WTC11 (cell line): ENCODE measurements around the gene MFSD11. TPM values are rescaled to one million over a fixed set of nuclear protein-coding genes. Genes with fewer than 3 reads are reported as not detected.
"Not testable (repeated sequence)": the region's sequence is repeated elsewhere in the genome, so short reads cannot be mapped to it uniquely, and the experiment has no call there.

ENCODE experiments used
- ATAC-seq: fragments of 200-7000 bp; cut with Tn5 transposase; 2 replicates; pipeline ENCODE4 v1.10.0; 2021; ENCODE audit warnings: mild to moderate bottlenecking, moderate library complexity
- CTCF ChIA-PET: fragments of 300-600 bp; sonication (Branson Sonifier 250); formaldehyde crosslinking; loops from one replicate; lab custom pipeline; 2021; ENCODE audit warnings: antibody characterized with exemption; lab: Charles Lee
- POLR2A ChIA-PET: fragments of 350-600 bp; sonication (Branson Sonifier 250); formaldehyde crosslinking; loops from one replicate; lab custom pipeline; 2021; ENCODE audit warnings: antibody characterized with exemption; lab: Charles Lee
- DNase-seq: peaks from one replicate; pipeline ENCODE4 v3.0.0; 2021; ENCODE audit warnings: low spot score
- H3K27ac Mint-ChIP-seq: 2 replicates; pipeline ENCODE4 v1.8.0; 2021; ENCODE audit warnings: mixed read lengths
- H3K27me3 Mint-ChIP-seq: 2 replicates; pipeline ENCODE4 v1.8.0; 2021; ENCODE audit warnings: low read depth, mild to moderate bottlenecking, moderate library complexity, mixed read lengths
- H3K36me3 Mint-ChIP-seq: 2 replicates; pipeline ENCODE4 v1.8.0; 2021; ENCODE audit warnings: mixed read lengths
- H3K4me1 Mint-ChIP-seq: 2 replicates; pipeline ENCODE4 v1.8.0; 2022; ENCODE audit warnings: mixed read lengths
- H3K4me3 Mint-ChIP-seq: 2 replicates; pipeline ENCODE4 v1.8.0; 2021; ENCODE audit warnings: mild to moderate bottlenecking, moderate library complexity, mixed read lengths
- H3K9me3 Mint-ChIP-seq: 2 replicates; pipeline ENCODE4 v1.8.0; 2021; ENCODE audit warnings: mixed read lengths
- ATF1 ChIP-seq: sonication (generic); formaldehyde crosslinking; IDR thresholded peaks from 2 replicates; pipeline ENCODE4 v1.8.1; 2023; ENCODE audit warnings: mild to moderate bottlenecking, moderate library complexity, missing genetic modification reagents
- ATF2 ChIP-seq: sonication (generic); formaldehyde crosslinking; IDR thresholded peaks from 2 replicates; pipeline ENCODE4 v1.8.1; 2022; ENCODE audit warnings: low read depth, missing genetic modification reagents, borderline replicate concordance
- CBFB ChIP-seq: sonication (generic); formaldehyde crosslinking; IDR thresholded peaks from 2 replicates; pipeline ENCODE4 v1.8.1; 2022; ENCODE audit warnings: mild to moderate bottlenecking, low read depth, missing genetic modification reagents
- GRHL2 ChIP-seq: fragments of 250-450 bp; sonication (Bioruptor Pico); IDR thresholded peaks from 2 replicates; pipeline ENCODE4 v1.8.0; 2022; ENCODE audit warnings: mild to moderate bottlenecking, moderate library complexity; ENCODE audit not compliant: insufficient replicate concordance, severe bottlenecking
- HMGA2 ChIP-seq: fragments of 250-450 bp; sonication (Bioruptor Pico); IDR thresholded peaks from 2 replicates; pipeline ENCODE4 v1.4.0; 2021; ENCODE audit warnings: mild to moderate bottlenecking, moderate library complexity
- PRDM15 ChIP-seq: sonication (generic); formaldehyde crosslinking; IDR thresholded peaks from 2 replicates; pipeline ENCODE4 v1.8.0; 2022; ENCODE audit warnings: missing genetic modification reagents
- ZNF121 ChIP-seq: sonication (generic); formaldehyde crosslinking; IDR thresholded peaks from 2 replicates; pipeline ENCODE4 v1.8.0; 2023; ENCODE audit warnings: missing genetic modification reagents
- total RNA-seq: library from RNA; stranded (reverse); gene quantifications from 3 replicates; pipeline ENCODE4 v1.2.3, GENCODE V29; 2021
- TF ChIP-seq, protein P1 (sequence below): sonication (generic); formaldehyde crosslinking; IDR thresholded peaks from 2 replicates; pipeline ENCODE4 v1.8.1; 2023; ENCODE audit warnings: mild to moderate bottlenecking, missing genetic modification reagents, borderline replicate concordance
- TF ChIP-seq, protein P2 (sequence below): sonication (generic); formaldehyde crosslinking; IDR thresholded peaks from 2 replicates; pipeline ENCODE4 v1.8.1; 2023; ENCODE audit warnings: mild to moderate bottlenecking, moderate library complexity, missing genetic modification reagents

MFSD11 gene
- total RNA-seq, 1 experiment from 2014 or later = 16.6 TPM

DNA sequence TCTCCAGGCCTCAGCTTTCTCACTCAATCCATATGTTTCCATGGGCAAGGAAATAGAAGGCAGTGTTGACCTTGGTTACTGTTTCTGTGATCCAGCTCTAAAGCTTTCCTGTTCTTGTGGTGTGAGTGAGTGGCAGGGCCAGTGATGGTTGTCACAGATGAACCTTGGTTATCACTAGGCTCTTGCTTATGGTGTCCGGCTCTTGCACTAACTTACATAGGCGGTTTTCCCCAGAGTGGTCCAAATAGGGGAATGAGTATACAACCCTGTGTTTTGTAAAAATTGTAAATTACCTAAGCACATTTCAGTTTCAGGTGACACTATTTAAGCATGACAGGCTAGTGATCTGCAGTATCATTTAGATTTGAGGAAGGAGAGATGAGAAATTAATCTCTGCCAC is 6.8 kb downstream of the MFSD11 start (continued):
- TF ChIP-seq, protein P1, sequence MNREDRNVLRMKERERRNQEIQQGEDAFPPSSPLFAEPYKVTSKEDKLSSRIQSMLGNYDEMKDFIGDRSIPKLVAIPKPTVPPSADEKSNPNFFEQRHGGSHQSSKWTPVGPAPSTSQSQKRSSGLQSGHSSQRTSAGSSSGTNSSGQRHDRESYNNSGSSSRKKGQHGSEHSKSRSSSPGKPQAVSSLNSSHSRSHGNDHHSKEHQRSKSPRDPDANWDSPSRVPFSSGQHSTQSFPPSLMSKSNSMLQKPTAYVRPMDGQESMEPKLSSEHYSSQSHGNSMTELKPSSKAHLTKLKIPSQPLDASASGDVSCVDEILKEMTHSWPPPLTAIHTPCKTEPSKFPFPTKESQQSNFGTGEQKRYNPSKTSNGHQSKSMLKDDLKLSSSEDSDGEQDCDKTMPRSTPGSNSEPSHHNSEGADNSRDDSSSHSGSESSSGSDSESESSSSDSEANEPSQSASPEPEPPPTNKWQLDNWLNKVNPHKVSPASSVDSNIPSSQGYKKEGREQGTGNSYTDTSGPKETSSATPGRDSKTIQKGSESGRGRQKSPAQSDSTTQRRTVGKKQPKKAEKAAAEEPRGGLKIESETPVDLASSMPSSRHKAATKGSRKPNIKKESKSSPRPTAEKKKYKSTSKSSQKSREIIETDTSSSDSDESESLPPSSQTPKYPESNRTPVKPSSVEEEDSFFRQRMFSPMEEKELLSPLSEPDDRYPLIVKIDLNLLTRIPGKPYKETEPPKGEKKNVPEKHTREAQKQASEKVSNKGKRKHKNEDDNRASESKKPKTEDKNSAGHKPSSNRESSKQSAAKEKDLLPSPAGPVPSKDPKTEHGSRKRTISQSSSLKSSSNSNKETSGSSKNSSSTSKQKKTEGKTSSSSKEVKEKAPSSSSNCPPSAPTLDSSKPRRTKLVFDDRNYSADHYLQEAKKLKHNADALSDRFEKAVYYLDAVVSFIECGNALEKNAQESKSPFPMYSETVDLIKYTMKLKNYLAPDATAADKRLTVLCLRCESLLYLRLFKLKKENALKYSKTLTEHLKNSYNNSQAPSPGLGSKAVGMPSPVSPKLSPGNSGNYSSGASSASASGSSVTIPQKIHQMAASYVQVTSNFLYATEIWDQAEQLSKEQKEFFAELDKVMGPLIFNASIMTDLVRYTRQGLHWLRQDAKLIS (CRISPR knock-in tag) = no peak
- TF ChIP-seq HMGA2 = no peak

GRCh38 chr17:76745785-76746184 is 7.9 kb downstream of the MFSD11 start:
- DNase-seq, H3K9me3 Mint-ChIP-seq, H3K27ac Mint-ChIP-seq, H3K4me3 Mint-ChIP-seq, POLR2A ChIA-PET, ATAC-seq, H3K27me3 Mint-ChIP-seq, H3K4me1 Mint-ChIP-seq: not testable (repeated sequence)
- H3K36me3 Mint-ChIP-seq = peaks cover 40% of the 10 kb centered on the region
- CTCF ChIA-PET = interaction anchor here (0.7 kb wide), 1 partner anchor 64 kb away, joined by 3 read pairs; no protein-coding TSS in a partner anchor

DNA sequence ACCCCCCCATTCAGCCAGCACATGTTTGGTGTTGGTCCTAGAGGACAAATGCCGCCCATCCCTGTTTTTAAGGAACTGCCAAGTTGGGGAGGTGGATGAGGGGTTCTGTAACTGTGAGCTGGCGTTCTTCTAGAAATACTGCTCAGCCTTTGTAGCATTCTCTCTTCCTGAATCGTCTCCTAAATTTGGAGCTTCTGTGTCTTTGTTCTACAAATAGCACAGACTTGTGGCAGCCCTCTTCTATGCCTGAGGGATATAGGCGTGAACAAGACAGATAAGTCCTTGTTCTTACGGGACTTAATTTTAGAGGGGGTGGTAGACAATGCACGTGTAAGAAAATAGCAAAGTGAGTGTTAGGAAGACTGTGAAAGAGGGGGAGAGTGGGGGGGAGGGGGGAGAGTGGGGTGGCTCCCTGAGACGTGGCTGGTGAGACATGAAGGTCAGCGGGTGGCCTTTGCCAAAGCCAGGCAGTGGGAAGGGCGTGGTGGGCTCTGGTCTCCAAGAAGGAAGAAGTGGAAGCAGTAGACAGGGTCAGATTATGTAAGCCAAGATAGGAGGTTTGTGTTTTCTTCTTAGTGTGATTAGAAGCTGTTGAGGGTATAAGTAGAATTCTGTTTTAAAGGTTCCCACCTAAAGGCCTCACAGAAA is 9.9 kb downstream of the MFSD11 start:
- DNase-seq = no peak
- Mint-ChIP-seq H3K36me3 (peaks cover 35% of the 10 kb centered on the region), H3K27ac (no peak overlapping the region), H3K9me3 (no peaks in the 10 kb centered on the region), H3K4me3 (no peak overlapping the region), H3K4me1 (no peaks in the 10 kb centered on the region), H3K27me3 (no peaks in the 10 kb centered on the region)
- no peak for ATAC-seq
- POLR2A ChIA-PET = no interaction called here
- CTCF ChIA-PET = no interaction called here
- TF ChIP-seq ATF2 (no peak), GRHL2 (CRISPR knock-in tag) (no peak), ZNF121 (no peak), PRDM15 (no peak)
- TF ChIP-seq, protein P2, sequence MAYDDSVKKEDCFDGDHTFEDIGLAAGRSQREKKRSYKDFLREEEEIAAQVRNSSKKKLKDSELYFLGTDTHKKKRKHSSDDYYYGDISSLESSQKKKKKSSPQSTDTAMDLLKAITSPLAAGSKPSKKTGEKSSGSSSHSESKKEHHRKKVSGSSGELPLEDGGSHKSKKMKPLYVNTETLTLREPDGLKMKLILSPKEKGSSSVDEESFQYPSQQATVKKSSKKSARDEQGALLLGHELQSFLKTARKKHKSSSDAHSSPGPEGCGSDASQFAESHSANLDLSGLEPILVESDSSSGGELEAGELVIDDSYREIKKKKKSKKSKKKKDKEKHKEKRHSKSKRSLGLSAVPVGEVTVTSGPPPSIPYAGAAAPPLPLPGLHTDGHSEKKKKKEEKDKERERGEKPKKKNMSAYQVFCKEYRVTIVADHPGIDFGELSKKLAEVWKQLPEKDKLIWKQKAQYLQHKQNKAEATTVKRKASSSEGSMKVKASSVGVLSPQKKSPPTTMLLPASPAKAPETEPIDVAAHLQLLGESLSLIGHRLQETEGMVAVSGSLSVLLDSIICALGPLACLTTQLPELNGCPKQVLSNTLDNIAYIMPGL (CRISPR knock-in tag) = no peak

DNA sequence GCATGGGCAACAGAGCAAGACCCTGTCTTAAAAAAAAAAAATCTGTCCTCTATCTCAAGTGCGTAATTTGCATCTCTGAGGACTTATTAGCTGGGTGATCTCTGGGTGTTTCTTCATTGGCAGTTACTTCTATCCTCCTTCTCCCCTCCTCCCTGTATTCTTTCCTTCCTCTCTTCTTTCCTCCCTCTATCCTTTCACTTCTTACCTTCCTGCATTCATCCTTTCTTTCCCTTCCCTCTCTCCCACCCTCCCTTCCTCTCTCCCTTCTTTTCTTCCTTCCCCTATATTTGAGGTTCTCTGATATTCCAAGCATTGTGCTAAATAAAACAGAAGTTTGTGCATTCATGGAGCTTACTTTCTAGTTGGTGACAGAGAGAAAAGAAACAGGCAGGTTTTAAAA is 10.7 kb downstream of the MFSD11 start:
- H3K27ac Mint-ChIP-seq = no peak overlapping the region
- no peak for ATAC-seq
- no peaks in the 10 kb centered on the region for H3K4me1 Mint-ChIP-seq
- DNase-seq = no peak
- H3K36me3 Mint-ChIP-seq = peaks cover 37% of the 10 kb centered on the region
- CTCF ChIA-PET = no interaction called here
- H3K9me3 Mint-ChIP-seq = no peaks in the 10 kb centered on the region
- H3K27me3 Mint-ChIP-seq = no peaks in the 10 kb centered on the region
- POLR2A ChIA-PET = no interaction called here
- no peak overlapping the region for H3K4me3 Mint-ChIP-seq
- TF ChIP-seq ATF1 (CRISPR knock-in tag) = no peak
- TF ChIP-seq CBFB (CRISPR knock-in tag) = no peak
